Left colon (tissue), 2 donors: ENCODE measurements around the gene NRAS. TPM values are rescaled to one million over a fixed set of nuclear protein-coding genes. Genes with fewer than 3 reads are reported as not detected.

Source experiments
- total RNA-seq, 2 donors: library from RNA; stranded (reverse); fragmentation: NEBNext Ultra II Directional; extraction: Animal tissue kit (Norgen Biotek cat#: 25700); gene quantifications; one replicate each; pipeline ENCODE4 v1.2.1, GENCODE V29; 2021
- donor health status: DM: no; HTN: no; CAD: no.
- donor health status: DM: yes; HTN: yes; CAD: no.

Gene NRAS
- total RNA-seq, 2 donors from 2014 or later, result 48.4 to 63.6 TPM

Other genes with a start within 250 kb of the NRAS start
- gene TRIM33, start 205.6 kb downstream of the NRAS start, total RNA-seq, result 10 to 100 TPM; 28.6 to 31.0 TPM
- 10 to 100 TPM; 27.2 to 31.2 TPM for gene BCAS2, start 135.2 kb downstream of the NRAS start, total RNA-seq
- 1 to 10 TPM in 1 of 2 donors, under 1 TPM in 1; 0.64 to 1.3 TPM for gene DENND2C, start 46.7 kb downstream of the NRAS start, total RNA-seq
- gene AMPD1, start 21.2 kb downstream of the NRAS start, total RNA-seq, result 1 to 10 TPM in 1 of 2 donors, under 1 TPM in 1; 0.82 to 2.2 TPM
- gene CSDE1, start 41.2 kb upstream of the NRAS start, total RNA-seq, result 100 to 1,000 TPM; 396 to 464 TPM
- gene SIKE1, start 63.9 kb upstream of the NRAS start, total RNA-seq, result 10 to 100 TPM; 34.7 to 44.9 TPM
- not detected for gene SYCP1, start 138.1 kb upstream of the NRAS start, total RNA-seq